H9 (cell line): ENCODE measurements around the gene PLAC1. TPM values are rescaled to one million over a fixed set of nuclear protein-coding genes. Genes with fewer than 3 reads are reported as not detected.

ENCODE experiments used
- DNase-seq: peaks from one replicate; pipeline ENCODE4 v3.0.0-alpha.2; 2017
- H2AFZ ChIP-seq: one replicate; pipeline ENCODE4 v1.6.1; 2013; ENCODE audit warnings: mild to moderate bottlenecking, low read length, control low read depth, moderate library complexity
- H2AK5ac ChIP-seq: 2 replicates; pipeline ENCODE4 v1.6.1; 2013; ENCODE audit warnings: low read length, control low read depth, mixed read lengths; ENCODE audit not compliant: insufficient read length
- H2BK120ac ChIP-seq: one replicate; pipeline ENCODE4 v1.6.1; 2013; ENCODE audit warnings: low read depth, mild to moderate bottlenecking, low read length, control low read depth, inconsistent platforms; ENCODE audit not compliant: poor library complexity, severe bottlenecking
- H2BK12ac ChIP-seq: 2 replicates; pipeline ENCODE4 v1.6.1; 2013; ENCODE audit warnings: low read length, control low read depth, mixed read lengths, low read depth; ENCODE audit not compliant: insufficient read length
- H2BK15ac ChIP-seq: 2 replicates; pipeline ENCODE4 v1.6.1; 2013; ENCODE audit warnings: low read depth, low read length, control low read depth
- H2BK20ac ChIP-seq: one replicate; pipeline ENCODE4 v1.6.1; 2013; ENCODE audit warnings: low read depth, mild to moderate bottlenecking, low read length, control low read depth, inconsistent platforms; ENCODE audit not compliant: poor library complexity, severe bottlenecking
- H2BK5ac ChIP-seq: 2 replicates; pipeline ENCODE4 v1.6.1; 2013; ENCODE audit warnings: low read length, control low read depth, mixed read lengths; ENCODE audit not compliant: insufficient read length
- H3K14ac ChIP-seq: 2 replicates; pipeline ENCODE4 v1.6.1; 2013; ENCODE audit warnings: low read length, control low read depth; ENCODE audit not compliant: insufficient read depth
- H3K18ac ChIP-seq: 2 replicates; pipeline ENCODE4 v1.6.1; 2013; ENCODE audit warnings: low read depth, mild to moderate bottlenecking, mixed read lengths, low read length, control low read depth; ENCODE audit not compliant: insufficient read length
- H3K23ac ChIP-seq: 2 replicates; pipeline ENCODE4 v1.6.1; 2013; ENCODE audit warnings: low read length, control low read depth, mixed read lengths, low read depth; ENCODE audit not compliant: insufficient read length
- H3K23me2 ChIP-seq: 2 replicates; pipeline ENCODE4 v1.6.1; 2013; ENCODE audit warnings: low read depth, mild to moderate bottlenecking, mixed read lengths, low read length, control low read depth; ENCODE audit not compliant: insufficient read length, poor library complexity, severe bottlenecking
- H3K27ac ChIP-seq: 2 replicates; pipeline ENCODE4 v1.5.1; 2013; ENCODE audit warnings: low read length, control low read depth, mixed read lengths, low read depth; ENCODE audit not compliant: insufficient read length
- H3K27me3 ChIP-seq: 2 replicates; pipeline ENCODE4 v1.6.1; 2013; ENCODE audit warnings: low read length, control low read depth, inconsistent platforms; ENCODE audit not compliant: insufficient read depth
- H3K4ac ChIP-seq: 2 replicates; pipeline ENCODE4 v1.6.1; 2013; ENCODE audit warnings: low read depth, mild to moderate bottlenecking, control low read depth, inconsistent platforms, low read length, moderate library complexity
- H3K4me1 ChIP-seq: 2 replicates; pipeline ENCODE4 v1.6.1; 2013; ENCODE audit warnings: low read length, control low read depth, inconsistent platforms; ENCODE audit not compliant: insufficient read depth
- H3K4me2 ChIP-seq: 2 replicates; pipeline ENCODE4 v1.6.1; 2013; ENCODE audit warnings: low read length, control low read depth, mixed read lengths; ENCODE audit not compliant: insufficient read length, insufficient read depth
- H3K56ac ChIP-seq: 2 replicates; pipeline ENCODE4 v1.6.1; 2013; ENCODE audit warnings: low read depth, mild to moderate bottlenecking, mixed read lengths, low read length, control low read depth; ENCODE audit not compliant: insufficient read length
- H3K79me1 ChIP-seq: 2 replicates; pipeline ENCODE4 v1.6.1; 2013; ENCODE audit warnings: low read depth, mild to moderate bottlenecking, moderate library complexity, low read length, control low read depth, inconsistent platforms; ENCODE audit not compliant: insufficient read depth, poor library complexity, severe bottlenecking
- H3K79me2 ChIP-seq: 2 replicates; pipeline ENCODE4 v1.6.1; 2013; ENCODE audit warnings: low read length, control low read depth, inconsistent platforms; ENCODE audit not compliant: insufficient read depth
- H3K9ac ChIP-seq: 2 replicates; pipeline ENCODE4 v1.6.1; 2013; ENCODE audit warnings: low read length, control low read depth, mixed read lengths; ENCODE audit not compliant: insufficient read length; ENCODE audit errors: extremely low read depth
- H3K9me3 ChIP-seq: one replicate; pipeline ENCODE4 v1.6.1; 2013; ENCODE audit warnings: low read depth, low read length, inconsistent platforms; ENCODE audit not compliant: control insufficient read depth
- H3T11ph ChIP-seq: one replicate; pipeline ENCODE4 v1.6.1; 2013; ENCODE audit warnings: mild to moderate bottlenecking, low read length, control low read depth, inconsistent platforms
- H4K20me1 ChIP-seq: one replicate; pipeline ENCODE4 v1.6.1; 2013; ENCODE audit not compliant: control insufficient read depth, insufficient read length, insufficient read depth
- H4K5ac ChIP-seq: 2 replicates; pipeline ENCODE4 v1.6.1; 2013; ENCODE audit warnings: low read depth, mild to moderate bottlenecking, mixed read lengths, low read length, control low read depth; ENCODE audit not compliant: insufficient read length
- H4K8ac ChIP-seq: replicated peaks from 2 replicates; pipeline ENCODE4 v1.6.1; 2013; ENCODE audit warnings: low read length, control low read depth, mixed read lengths, low read depth; ENCODE audit not compliant: insufficient read length
- H4K91ac ChIP-seq: 2 replicates; pipeline ENCODE4 v1.6.1; 2013; ENCODE audit warnings: low read depth, mild to moderate bottlenecking, moderate library complexity, mixed read lengths, low read length, control low read depth; ENCODE audit not compliant: insufficient read length
- H3K27ac Mint-ChIP-seq, 3 experiments: 2 replicates in 2 of 3; 3 replicates in 1 of 3; pipeline ENCODE4 v1.8.0; 2020 to 2021; ENCODE audit warnings: mixed read lengths in 3 of 3, mild to moderate bottlenecking in 1 of 3, moderate library complexity in 1 of 3
- H3K27me3 Mint-ChIP-seq: 2 replicates; pipeline ENCODE4 v1.8.0; 2021; ENCODE audit warnings: low read depth, mild to moderate bottlenecking, moderate library complexity, mixed read lengths
- H3K36me3 Mint-ChIP-seq, 3 experiments: 2 replicates in 2 of 3; 3 replicates in 1 of 3; pipeline ENCODE4 v1.8.0; 2020 to 2021; ENCODE audit warnings: low read depth in 3 of 3, mixed read lengths in 3 of 3; ENCODE audit not compliant: insufficient read depth in 1 of 3
- H3K4me1 Mint-ChIP-seq, 2 experiments: 2 replicates each; pipeline ENCODE4 v1.8.0; 2020; ENCODE audit warnings: mixed read lengths in 2 of 2
- H3K4me3 Mint-ChIP-seq, 2 experiments: 2 replicates in 1 of 2; 3 replicates in 1 of 2; pipeline ENCODE4 v1.8.0; 2020 to 2021; ENCODE audit warnings: mild to moderate bottlenecking in 2 of 2, mixed read lengths in 2 of 2, moderate library complexity in 1 of 2
- H3K9me3 Mint-ChIP-seq, 2 experiments: 2 replicates in 1 of 2; 3 replicates in 1 of 2; pipeline ENCODE4 v1.8.0; 2020; ENCODE audit warnings: mild to moderate bottlenecking in 2 of 2, mixed read lengths in 2 of 2, moderate library complexity in 1 of 2
- WGBS: extraction: QIAGEN DNeasy Blood & Tissue Kit; methylation state at CpG from one replicate; pipeline ENCODE4 v1.1.7; 2013; ENCODE audit warnings: missing lambda C conversion rate, low lambda C conversion rate, mixed read lengths; ENCODE audit not compliant: insufficient read length; ENCODE audit errors: extremely low coverage; 5-methylcytosine and 5-hydroxymethylcytosine counted together
- total RNA-seq: library from RNA; stranded (reverse); gene quantifications from 2 replicates; pipeline ENCODE4 v1.2.1, GENCODE V29; 2021
- TF ChIP-seq, protein P1 (sequence below): fragments of 200-600 bp; sonication (generic); conservative IDR thresholded peaks from 3 replicates; pipeline ENCODE4 v1.8.0; 2021; ENCODE audit warnings: antibody characterized with exemption, mild to moderate bottlenecking

Gene PLAC1
- total RNA-seq, 1 experiment from 2014 or later = 0.68 TPM

GRCh38 chrX:134554291-134554690 lies 104.0 kb downstream of the PLAC1 start:
- Histone ChIP-seq H4K5ac (no peak overlapping the region), H3K4ac (no peak overlapping the region), H4K8ac (no peak overlapping the region), H3K23me2 (peaks cover 10% of the 10 kb centered on the region), H3K9me3 (no peaks in the 10 kb centered on the region), H2BK20ac (no peak overlapping the region), H3K14ac (no peak overlapping the region), H3K27ac (no peak overlapping the region), H3K4me2 (no peak overlapping the region), H2AFZ (no peak overlapping the region), H3K79me1 (no peaks in the 10 kb centered on the region), H3K9ac (no peak overlapping the region), H3K23ac (no peak overlapping the region), H4K91ac (no peak overlapping the region), H3K56ac (no peak overlapping the region), H3K27me3 (peaks cover 20% of the 10 kb centered on the region; the same call in 1 of the 2 replicates), H3K4me1 (peaks cover 8% of the 10 kb centered on the region; the same call in 1 of the 2 replicates), H3K18ac (no peak overlapping the region), H2AK5ac (no peak overlapping the region), H2BK12ac (no peak overlapping the region), H2BK5ac (no peak overlapping the region), H4K20me1 (no peaks in the 10 kb centered on the region), H2BK120ac (no peak overlapping the region), H2BK15ac (no peak overlapping the region), H3T11ph (no peak overlapping the region), H3K79me2 (no peaks in the 10 kb centered on the region)
- H3K36me3 Mint-ChIP-seq = no peaks in the 10 kb centered on the region
- no peak for DNase-seq
- H3K9me3 Mint-ChIP-seq = peaks cover 5 to 73% of the 10 kb centered on the region in 2 experiments
- H3K27ac Mint-ChIP-seq = no peak overlapping the region
- no peak overlapping the region for H3K4me3 Mint-ChIP-seq
- peaks cover 24 to 26% of the 10 kb centered on the region in 2 experiments for H3K4me1 Mint-ChIP-seq
- H3K27me3 Mint-ChIP-seq = peaks cover 56% of the 10 kb centered on the region
- no CpG with 5 or more reads among the region's 8 CpGs for WGBS
- TF ChIP-seq, protein P1, sequence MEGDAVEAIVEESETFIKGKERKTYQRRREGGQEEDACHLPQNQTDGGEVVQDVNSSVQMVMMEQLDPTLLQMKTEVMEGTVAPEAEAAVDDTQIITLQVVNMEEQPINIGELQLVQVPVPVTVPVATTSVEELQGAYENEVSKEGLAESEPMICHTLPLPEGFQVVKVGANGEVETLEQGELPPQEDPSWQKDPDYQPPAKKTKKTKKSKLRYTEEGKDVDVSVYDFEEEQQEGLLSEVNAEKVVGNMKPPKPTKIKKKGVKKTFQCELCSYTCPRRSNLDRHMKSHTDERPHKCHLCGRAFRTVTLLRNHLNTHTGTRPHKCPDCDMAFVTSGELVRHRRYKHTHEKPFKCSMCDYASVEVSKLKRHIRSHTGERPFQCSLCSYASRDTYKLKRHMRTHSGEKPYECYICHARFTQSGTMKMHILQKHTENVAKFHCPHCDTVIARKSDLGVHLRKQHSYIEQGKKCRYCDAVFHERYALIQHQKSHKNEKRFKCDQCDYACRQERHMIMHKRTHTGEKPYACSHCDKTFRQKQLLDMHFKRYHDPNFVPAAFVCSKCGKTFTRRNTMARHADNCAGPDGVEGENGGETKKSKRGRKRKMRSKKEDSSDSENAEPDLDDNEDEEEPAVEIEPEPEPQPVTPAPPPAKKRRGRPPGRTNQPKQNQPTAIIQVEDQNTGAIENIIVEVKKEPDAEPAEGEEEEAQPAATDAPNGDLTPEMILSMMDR = no peak
